BE2C (cell line): ENCODE results near the gene IFT88.

Experiments
- DNase-seq: peaks from one replicate; pipeline ENCODE4 v3.0.0-alpha.2; 2020
- H3K27me3 ChIP-seq: fragments of 250-450 bp; sonication (Bioruptor Pico); 2 replicates; pipeline ENCODE4 v1.5.1; 2020; ENCODE audit warnings: mild to moderate bottlenecking
- H3K36me3 ChIP-seq: fragments of 250-450 bp; sonication (Bioruptor Pico); 2 replicates; pipeline ENCODE4 v1.5.1; 2020; ENCODE audit warnings: mild to moderate bottlenecking
- H3K4me1 ChIP-seq: fragments of 250-450 bp; sonication (Bioruptor Pico); 2 replicates; pipeline ENCODE4 v1.5.1; 2020
- H3K4me3 ChIP-seq: 2 replicates; pipeline ENCODE4 v1.5.1; 2011; ENCODE audit warnings: low read depth, low read length
- H3K9me3 ChIP-seq: fragments of 250-450 bp; sonication (Bioruptor Pico); 2 replicates; pipeline ENCODE4 v1.5.1; 2020
- TF ChIP-seq, protein P1 (sequence below): IDR thresholded peaks from 2 replicates; pipeline ENCODE4 v1.5.1; 2012; ENCODE audit warnings: mild to moderate bottlenecking, low read depth, low read length

The IFT88 gene

GRCh38 chr13:20728579-20729311 lies 161.8 kb downstream of the IFT88 start:
- no peaks in the 10 kb centered on the region; the same call in 1 of the 2 replicates for H3K36me3 ChIP-seq
- no peaks in the 10 kb centered on the region for H3K27me3 ChIP-seq
- DNase-seq = no peak
- TF ChIP-seq, protein P1, sequence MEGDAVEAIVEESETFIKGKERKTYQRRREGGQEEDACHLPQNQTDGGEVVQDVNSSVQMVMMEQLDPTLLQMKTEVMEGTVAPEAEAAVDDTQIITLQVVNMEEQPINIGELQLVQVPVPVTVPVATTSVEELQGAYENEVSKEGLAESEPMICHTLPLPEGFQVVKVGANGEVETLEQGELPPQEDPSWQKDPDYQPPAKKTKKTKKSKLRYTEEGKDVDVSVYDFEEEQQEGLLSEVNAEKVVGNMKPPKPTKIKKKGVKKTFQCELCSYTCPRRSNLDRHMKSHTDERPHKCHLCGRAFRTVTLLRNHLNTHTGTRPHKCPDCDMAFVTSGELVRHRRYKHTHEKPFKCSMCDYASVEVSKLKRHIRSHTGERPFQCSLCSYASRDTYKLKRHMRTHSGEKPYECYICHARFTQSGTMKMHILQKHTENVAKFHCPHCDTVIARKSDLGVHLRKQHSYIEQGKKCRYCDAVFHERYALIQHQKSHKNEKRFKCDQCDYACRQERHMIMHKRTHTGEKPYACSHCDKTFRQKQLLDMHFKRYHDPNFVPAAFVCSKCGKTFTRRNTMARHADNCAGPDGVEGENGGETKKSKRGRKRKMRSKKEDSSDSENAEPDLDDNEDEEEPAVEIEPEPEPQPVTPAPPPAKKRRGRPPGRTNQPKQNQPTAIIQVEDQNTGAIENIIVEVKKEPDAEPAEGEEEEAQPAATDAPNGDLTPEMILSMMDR = no peak
- no peak overlapping the region for H3K4me3 ChIP-seq
- H3K9me3 ChIP-seq = no peaks in the 10 kb centered on the region
- no peaks in the 10 kb centered on the region for H3K4me1 ChIP-seq

DNA sequence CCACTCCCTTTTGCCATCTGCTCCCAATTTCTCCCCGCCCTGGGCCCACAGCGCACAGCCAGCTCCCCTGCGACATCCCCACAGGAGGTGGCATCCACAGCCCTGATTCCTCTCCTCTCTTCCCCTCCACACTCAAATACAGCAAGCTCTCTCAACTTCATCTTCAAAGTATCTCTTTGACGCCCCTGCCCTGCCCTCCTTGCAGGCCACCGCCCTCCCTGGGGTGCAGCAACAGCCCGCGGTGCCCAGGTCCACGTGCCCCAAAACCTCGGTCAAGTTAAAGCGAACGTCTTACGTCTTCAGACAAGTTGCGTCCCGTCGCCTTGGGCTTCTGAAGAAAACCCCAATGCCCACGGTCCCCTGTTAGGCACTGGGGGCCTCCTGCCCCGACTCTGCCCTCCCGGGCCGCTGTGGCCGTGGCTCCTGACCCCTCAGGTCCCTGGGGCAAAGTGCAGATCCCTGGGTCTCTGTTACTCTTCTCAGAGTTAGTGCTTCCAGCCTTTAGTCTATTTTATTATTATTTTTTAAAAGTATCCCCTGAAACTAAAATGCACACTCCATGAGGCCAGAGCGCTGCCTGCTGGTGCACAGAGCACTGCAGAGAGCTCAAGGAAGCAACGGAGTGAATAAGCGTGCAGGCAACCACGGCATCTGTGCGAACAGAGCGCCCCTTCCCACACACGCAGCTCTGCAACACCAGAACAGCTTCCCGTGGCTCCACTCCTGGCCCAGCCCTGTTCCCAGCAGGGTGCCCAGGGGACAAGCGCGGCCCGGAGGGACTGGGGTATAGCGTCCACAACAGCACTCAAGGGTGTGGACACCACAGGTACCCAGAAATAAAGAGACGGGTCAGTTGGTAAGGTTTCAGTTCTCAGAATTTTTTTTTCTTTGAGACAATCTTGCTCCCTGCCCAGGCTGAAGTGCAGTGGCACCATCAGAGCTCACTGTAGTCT lies 163.0 kb downstream of the IFT88 start:
- Histone ChIP-seq H3K4me3 (no peak overlapping the region), H3K9me3 (no peaks in the 10 kb centered on the region), H3K27me3 (no peaks in the 10 kb centered on the region), H3K4me1 (no peaks in the 10 kb centered on the region), H3K36me3 (no peaks in the 10 kb centered on the region; the same call in 1 of the 2 replicates)
- TF ChIP-seq, protein P1 = no peak
- DNase-seq = no peak

DNA sequence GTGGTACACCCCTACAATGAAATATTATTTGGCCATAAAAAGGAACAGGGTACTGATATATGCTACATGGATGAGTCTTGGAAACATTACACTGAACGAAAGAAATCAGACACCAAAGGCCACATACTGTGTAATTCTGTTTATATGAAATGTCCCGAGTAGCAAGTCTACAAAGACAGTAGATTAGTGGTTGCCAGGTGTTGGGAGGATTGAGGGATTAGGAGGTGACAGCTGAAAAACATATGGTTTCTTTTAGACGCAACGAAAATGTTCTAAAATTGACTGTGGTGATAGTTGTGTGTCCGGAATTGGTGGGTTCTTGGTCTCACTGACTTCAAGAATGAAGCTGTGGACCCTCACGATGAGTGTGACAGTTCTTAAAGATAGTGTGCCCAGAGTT lies 171.7 kb downstream of the IFT88 start:
- Histone ChIP-seq H3K36me3 (no peaks in the 10 kb centered on the region), H3K27me3 (no peaks in the 10 kb centered on the region), H3K4me3 (no peak overlapping the region), H3K9me3 (no peaks in the 10 kb centered on the region), H3K4me1 (no peaks in the 10 kb centered on the region)
- DNase-seq = no peak
- TF ChIP-seq, protein P1 = no peak

- no peak overlapping the region for H3K4me3 ChIP-seq
- H3K9me3 ChIP-seq = no peaks in the 10 kb centered on the region
- no peaks in the 10 kb centered on the region for H3K4me1 ChIP-seq
- TF ChIP-seq, protein P1 = no peak
- H3K36me3 ChIP-seq = no peaks in the 10 kb centered on the region
- H3K27me3 ChIP-seq = no peaks in the 10 kb centered on the region
- DNase-seq = no peak
Measured at GRCh38 chr13:20740021-20740420, 173.1 kb downstream of the IFT88 start.
